K562 (cell line): ENCODE results near the gene IDUA. TPM values are rescaled to one million over a fixed set of nuclear protein-coding genes. Genes with fewer than 3 reads are reported as not detected.
A peak's percentile ranks its signal among the peaks of the same experiment; 100 is the strongest.

Experiments
- ATAC-seq: fragments of 200-7000 bp; cut with Tn5 transposase; 3 replicates; pipeline ENCODE4 v1.9.1; 2020; ENCODE audit warnings: moderate library complexity
- BruUV-seq: library from RNA; stranded (reverse); fragments of 400-500 nt; replicated peaks from 2 replicates; lab custom pipeline; 2021; lab: Mats Ljungman, UMichigan
- CTCF ChIA-PET: fragments of 300-600 bp; formaldehyde crosslinking; extraction: SDS; loops from one replicate; lab custom pipeline; 2021; ENCODE audit warnings: low intra/inter-chr PET ratio; lab: Yijun Ruan, JAX
- POLR2A ChIA-PET: fragments of 300-600, 350-650 bp; sonication (Branson Sonifier 250); formaldehyde crosslinking; extraction: SDS; loops from one replicate; lab custom pipeline; 2021; ENCODE audit warnings: antibody characterized with exemption, inconsistent platforms; lab: Yijun Ruan, JAX
- DNase-seq, 4 experiments: peaks; one replicate each; pipeline versions ENCODE4 v3.0.0 to v3.0.0-alpha.2; 2011 to 2018; ENCODE audit warnings: low spot score in 3 of 4, mixed read lengths in 3 of 4; ENCODE audit errors: extremely low read depth in 1 of 4
- FAIRE-seq: peaks from 2 replicates; lab custom pipeline; 2011; peaks lifted over from hg19 to GRCh38; lab: Jason Lieb, UNC
- H2AFZ ChIP-seq: 2 replicates; pipeline ENCODE4 v1.6.0; 2011; ENCODE audit warnings: low read depth, low read length, control low read depth, inconsistent platforms
- H3K27ac ChIP-seq: fragments of 200-600 bp; 3 replicates; pipeline ENCODE4 v1.8.0; 2011; ENCODE audit warnings: low read depth, mild to moderate bottlenecking, control low read depth, inconsistent platforms, low read length, moderate library complexity, mixed read lengths; ENCODE audit errors: extremely low read depth
- H3K27me3 ChIP-seq, 2 experiments: fragments of 300-600 bp in 1 of 2; 2 replicates in 1 of 2; 3 replicates in 1 of 2; pipeline versions ENCODE4 v1.6.0 to v1.8.0; 2011; ENCODE audit warnings: inconsistent platforms in 2 of 2, low read length in 2 of 2, mild to moderate bottlenecking in 1 of 2, mixed read lengths in 1 of 2, moderate library complexity in 1 of 2; ENCODE audit not compliant: control insufficient read depth in 2 of 2, insufficient read depth in 2 of 2
- H3K36me3 ChIP-seq: fragments of 300-600 bp; 3 replicates; pipeline ENCODE4 v1.8.0; 2011; ENCODE audit warnings: mild to moderate bottlenecking, low read length, inconsistent platforms; ENCODE audit not compliant: control insufficient read depth, insufficient read depth
- H3K4me1 ChIP-seq, 2 experiments: fragments of 200-600 bp in 1 of 2; replicated peaks in 1 of 2; 2 replicates in 1 of 2; 3 replicates in 1 of 2; pipeline versions ENCODE4 v1.5.1 to v1.8.0; 2011; ENCODE audit warnings: inconsistent platforms in 2 of 2, low read length in 2 of 2, mild to moderate bottlenecking in 1 of 2, mixed read lengths in 1 of 2, moderate library complexity in 1 of 2; ENCODE audit not compliant: control insufficient read depth in 2 of 2, insufficient read depth in 2 of 2
- H3K4me2 ChIP-seq: 2 replicates; pipeline ENCODE4 v1.6.1; 2011; ENCODE audit warnings: low read length, control low read depth, inconsistent platforms, mixed read lengths; ENCODE audit not compliant: insufficient read depth
- H3K4me3 ChIP-seq: fragments of 200-600 bp; sonication (generic), shearing (Covaris generic); 2 replicates; pipeline ENCODE4 v1.5.1; 2016; ENCODE audit warnings: control low read depth, inconsistent platforms
- H3K79me2 ChIP-seq: fragments of 200-600 bp; 3 replicates; pipeline ENCODE4 v1.8.0; 2011; ENCODE audit warnings: low read length, inconsistent platforms; ENCODE audit not compliant: control insufficient read depth, insufficient read depth
- H3K9ac ChIP-seq, 2 experiments: 2 replicates each; pipeline versions ENCODE4 v1.6.0 to v1.6.1; 2011; ENCODE audit warnings: low read depth in 2 of 2, low read length in 2 of 2, control low read depth in 1 of 2, inconsistent platforms in 1 of 2, mild to moderate bottlenecking in 1 of 2, mixed read lengths in 1 of 2; ENCODE audit not compliant: insufficient read depth in 1 of 2
- H3K9me1 ChIP-seq: one replicate; pipeline ENCODE4 v1.6.0; 2011; ENCODE audit warnings: inconsistent platforms, mild to moderate bottlenecking, low read length, moderate library complexity; ENCODE audit not compliant: control insufficient read depth, insufficient read depth
- H3K9me3 ChIP-seq: replicated peaks from 2 replicates; pipeline ENCODE4 v1.5.1; 2011; ENCODE audit warnings: low read depth, low read length, inconsistent platforms; ENCODE audit not compliant: control insufficient read depth, insufficient read depth
- H4K20me1 ChIP-seq: replicated peaks from 2 replicates; pipeline ENCODE4 v1.6.1; 2011; ENCODE audit warnings: low read length, inconsistent platforms, mixed read lengths; ENCODE audit not compliant: control insufficient read depth, insufficient read depth
- PCBP1 ChIP-seq: fragments of 200-400 bp; formaldehyde crosslinking; IDR thresholded peaks from 2 replicates; pipeline ENCODE4 v1.6.1; 2018; ENCODE audit warnings: mild to moderate bottlenecking, low read depth, low read length; ENCODE audit not compliant: poor library complexity, severe bottlenecking
- POLR2G ChIP-seq: fragments of 200-400 bp; formaldehyde crosslinking; IDR thresholded peaks from 2 replicates; pipeline ENCODE4 v1.6.1; 2017; ENCODE audit warnings: low read depth, mild to moderate bottlenecking, antibody characterized with exemption, low read length, moderate library complexity
- RBFOX2 ChIP-seq: fragments of 200-400 bp; formaldehyde crosslinking; IDR thresholded peaks from 2 replicates; pipeline ENCODE4 v1.6.1; 2017; ENCODE audit warnings: low read depth, mild to moderate bottlenecking, low read length, moderate library complexity
- ZNF583 ChIP-seq: fragments of 250-450 bp; sonication (Bioruptor Pico); IDR thresholded peaks from 2 replicates; pipeline ENCODE4 v1.4.0; 2020
- WGBS: fragments of 100-300 bp; shearing (Covaris generic); methylation state at CpG from one replicate; pipeline ENCODE4 v1.1.6; 2016; ENCODE audit warnings: low coverage, mixed read lengths; ENCODE audit not compliant: insufficient coverage; ENCODE audit errors: missing lambda C conversion rate; 5-methylcytosine and 5-hydroxymethylcytosine counted together
- in situ Hi-C: fragments of 300-500 bp; cut with MboI; formaldehyde crosslinking; loops from 4 replicates; pipeline ENCODE4 v1.15.0; 2018; ENCODE audit warnings: inconsistent platforms, mixed read lengths
- intact Hi-C: fragments of 100-400 bp; cut with micrococcal nuclease; formaldehyde crosslinking; loops from 2 replicates; pipeline ENCODE4 v1.14.2; 2022
- polyA plus RNA-seq, 8 experiments: library from polyadenylated mRNA; depleted of rRNA in 4 of 8; stranded (reverse) in 5 of 8; unstranded in 3 of 8; fragments of >200 nt; fragmentation: Nextera tagmentation in 2 of 8; fragmentation: Illumina TruSeq in 1 of 8; extraction: Ambion mirVana in 2 of 8; extraction: Trizol in 1 of 8; gene quantifications; 2 replicates each; pipeline versions ENCODE4 v1.2.1 to v1.2.3, GENCODE V29; 2011 to 2014; ENCODE audit warnings: inconsistent platforms in 1 of 8, missing spikeins in 1 of 8
- total RNA-seq, 7 experiments: library from RNA; depleted of rRNA in 6 of 7; stranded (reverse); fragments of >200 nt in 6 of 7; fragmentation: Illumina TruSeq in 2 of 7; extraction: Trizol in 2 of 7; gene quantifications; 2 replicates each; pipeline versions ENCODE4 v1.2.1 to v1.2.3, GENCODE V29; 2011 to 2021; ENCODE audit warnings: low replicate concordance in 1 of 7

The IDUA gene
- total and polyA plus RNA-seq, 9 of the 15 experiments (the other 6 are each of a cell fraction or from before 2014, with no cell fraction given), result 0.04 to 16.1 (median 1.2) TPM

- intact Hi-C loops (no loop called here), in situ Hi-C loops (no loop called here)
- BruUV-seq, result no TSS peak
- Histone ChIP-seq H2AFZ (no peak overlapping the region), H3K9me3 (no peaks in the 10 kb centered on the region), H3K4me2 (no peak overlapping the region), H3K9ac (peak overlapping the region in 1 of 2 experiments; percentile 79; a peak in 2 of 4 replicates), H3K9me1 (no peaks in the 10 kb centered on the region), H4K20me1 (no peaks in the 10 kb centered on the region; the same call in 1 of the 2 replicates), H3K4me1 (peaks cover 0 to 63% of the 10 kb centered on the region in 2 experiments; a peak in 4 of 5 replicates), H3K36me3 (peaks cover 15% of the 10 kb centered on the region; the same call in 1 of the 3 replicates), H3K27ac (no peak overlapping the region), H3K27me3 (no peaks in the 10 kb centered on the region), H3K4me3 (no peak overlapping the region)
- 85% methylated on average over 19 of the region's 23 CpGs for WGBS
- CTCF ChIA-PET, result no interaction called here
- DNase-seq (no peak), ATAC-seq (no peak), FAIRE-seq (no peak)
- TF ChIP-seq PCBP1 (peak; percentile 6), POLR2G (peak; percentile 57; the same call in 1 of the 2 replicates), ZNF583 (CRISPR knock-in tag) (no peak), RBFOX2 (peak; percentile 25; the same call in 1 of the 2 replicates)
- TF ChIP-seq, all 486 proteins: peak for 3
- H3K79me2 ChIP-seq, result peaks cover 10% of the 10 kb centered on the region; the same call in 2 of the 3 replicates
- POLR2A ChIA-PET, result interaction anchor here (0.7 kb wide), 1 partner anchor 41 kb away, joined by 3 read pairs; no protein-coding TSS in a partner anchor
Observed at GRCh38 chr4:968621-969394, 18.0 kb upstream of the IDUA start.
